NCI-H460 (cell line): ENCODE measurements around the gene ALDH1A3. TPM values are rescaled to one million over a fixed set of nuclear protein-coding genes. Genes with fewer than 3 reads are reported as not detected.

Source experiments
- DNase-seq: peaks from one replicate; pipeline ENCODE4 v3.0.0-alpha.2; 2016; ENCODE audit warnings: low read depth; ENCODE audit errors: extremely low read depth
- total RNA-seq: library from RNA; depleted of rRNA; stranded (reverse); fragments of >200 nt; shearing (Covaris generic); gene quantifications from 2 replicates; pipeline ENCODE4 v1.2.3, GENCODE V29; 2014

ALDH1A3 gene
- total RNA-seq, 1 experiment from 2014 or later, result 1.9 TPM

DNA sequence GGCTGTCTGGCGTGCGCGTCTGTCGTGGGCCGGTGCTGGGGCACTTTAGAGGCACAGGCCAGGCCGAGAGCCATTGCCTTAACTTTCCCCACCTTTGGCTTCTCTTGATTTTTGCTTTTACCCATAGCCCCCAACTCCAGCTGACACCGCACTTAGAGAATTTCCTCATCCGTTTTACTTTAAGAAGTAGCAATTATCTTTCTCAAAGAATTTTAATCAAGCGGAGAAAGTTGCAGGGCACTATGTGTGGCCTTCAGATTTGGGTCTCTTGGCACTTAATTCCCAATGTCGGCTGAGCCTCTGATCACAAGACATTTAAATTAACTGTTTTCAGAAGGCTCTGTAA, 1.2 kb downstream of the ALDH1A3 start:
- no peak for DNase-seq

DNA sequence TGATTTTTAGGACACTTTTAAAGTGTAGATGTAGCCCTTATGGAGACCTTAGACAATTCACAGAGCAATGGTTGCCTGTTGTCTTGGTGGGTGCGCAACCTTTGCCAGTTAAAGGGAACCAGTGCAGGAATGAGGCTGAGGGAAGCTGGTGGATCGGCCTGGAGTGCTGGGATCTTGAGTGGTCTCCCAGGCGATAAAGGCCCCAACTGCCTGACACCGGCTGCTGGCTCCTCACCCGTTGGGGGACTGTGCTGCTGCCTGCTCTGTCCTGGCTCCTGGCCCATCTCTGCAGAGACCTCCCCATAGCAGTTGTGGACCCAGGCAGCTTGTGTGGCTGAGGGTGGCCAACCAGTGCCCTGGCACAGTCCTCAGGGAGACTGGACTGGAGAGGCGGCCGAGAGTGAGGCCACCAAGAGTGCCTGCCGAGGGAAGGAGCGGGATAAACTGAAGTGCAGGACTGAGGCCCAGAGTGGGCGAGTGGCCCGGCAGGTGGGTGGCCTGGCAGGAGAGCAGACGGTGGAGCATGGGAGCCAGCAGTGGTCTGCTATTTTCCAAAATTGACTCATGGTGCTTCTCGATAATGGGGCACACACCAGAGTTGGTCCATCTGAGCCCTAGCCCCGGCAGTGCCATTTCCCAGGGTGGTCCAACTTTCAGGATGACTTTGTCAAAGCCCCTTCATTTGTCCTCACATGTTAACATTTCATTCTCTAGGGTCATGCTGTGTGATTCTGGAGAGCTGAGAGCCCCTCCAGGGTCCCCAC, 2.1 kb downstream of the ALDH1A3 start:
- DNase-seq, result no peak

DNA sequence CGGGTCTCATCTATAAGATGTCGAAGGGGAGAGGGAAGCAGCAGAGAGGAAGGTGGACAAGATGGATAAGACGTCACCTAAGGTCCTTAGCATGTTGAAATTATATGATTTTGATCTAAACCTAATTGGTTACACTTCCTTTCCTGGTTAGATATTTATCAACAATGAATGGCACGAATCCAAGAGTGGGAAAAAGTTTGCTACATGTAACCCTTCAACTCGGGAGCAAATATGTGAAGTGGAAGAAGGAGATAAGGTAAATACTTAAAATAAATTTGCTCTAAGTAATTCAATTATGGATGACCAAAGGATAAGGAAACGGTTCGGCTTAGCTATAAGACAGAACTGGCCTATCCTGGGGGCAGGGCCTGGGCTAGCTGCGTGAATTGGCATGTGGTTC, 5.5 kb downstream of the ALDH1A3 start:
- DNase-seq, result no peak

DNA sequence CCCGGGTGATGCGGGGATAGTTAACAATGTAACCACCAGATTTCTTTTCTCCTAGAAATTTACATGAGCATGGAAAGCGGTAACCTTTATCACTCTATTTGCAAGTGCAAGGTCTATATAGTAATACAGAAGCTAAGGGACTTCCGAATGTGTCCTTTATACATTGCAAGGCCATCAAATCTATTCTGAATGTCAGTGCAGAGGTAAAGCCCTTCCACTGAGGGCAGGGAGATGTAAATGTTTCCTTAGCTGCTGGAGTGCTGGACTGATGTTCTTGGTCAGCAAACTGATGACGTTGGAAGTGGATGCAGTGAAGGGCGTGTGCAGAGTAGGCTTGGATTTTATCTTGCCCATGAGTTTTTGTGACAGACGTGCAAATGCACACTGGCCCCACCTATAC, 6.2 kb downstream of the ALDH1A3 start:
- DNase-seq, result no peak

DNA sequence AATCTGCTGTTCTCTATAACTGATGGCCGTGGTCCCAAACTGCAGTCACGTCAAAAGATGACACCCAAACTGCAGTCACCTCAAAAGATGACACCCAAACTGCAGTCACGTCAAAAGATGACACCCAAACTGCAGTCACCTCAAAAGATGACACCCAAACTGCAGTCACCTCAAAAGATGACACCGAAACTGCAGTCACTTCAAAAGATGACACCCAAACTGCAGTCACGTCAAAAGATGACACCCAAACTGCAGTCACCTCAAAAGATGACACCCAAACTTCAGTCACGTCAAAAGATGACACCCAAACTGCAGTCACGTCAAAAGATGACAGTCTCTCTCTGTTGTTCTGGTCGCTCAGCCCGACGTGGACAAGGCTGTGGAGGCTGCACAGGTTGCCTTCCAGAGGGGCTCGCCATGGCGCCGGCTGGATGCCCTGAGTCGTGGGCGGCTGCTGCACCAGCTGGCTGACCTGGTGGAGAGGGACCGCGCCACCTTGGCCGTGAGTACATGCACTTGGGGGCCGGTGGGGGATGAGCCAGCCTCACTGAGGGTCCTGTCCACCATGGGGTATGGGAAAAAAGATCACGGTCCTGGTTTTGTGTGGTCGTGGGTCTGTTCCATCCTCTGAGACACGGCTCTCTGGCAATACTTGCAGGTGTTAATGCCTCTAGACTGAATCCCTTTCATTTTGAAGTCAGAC, 7.7 kb downstream of the ALDH1A3 start:
- no peak for DNase-seq

DNA sequence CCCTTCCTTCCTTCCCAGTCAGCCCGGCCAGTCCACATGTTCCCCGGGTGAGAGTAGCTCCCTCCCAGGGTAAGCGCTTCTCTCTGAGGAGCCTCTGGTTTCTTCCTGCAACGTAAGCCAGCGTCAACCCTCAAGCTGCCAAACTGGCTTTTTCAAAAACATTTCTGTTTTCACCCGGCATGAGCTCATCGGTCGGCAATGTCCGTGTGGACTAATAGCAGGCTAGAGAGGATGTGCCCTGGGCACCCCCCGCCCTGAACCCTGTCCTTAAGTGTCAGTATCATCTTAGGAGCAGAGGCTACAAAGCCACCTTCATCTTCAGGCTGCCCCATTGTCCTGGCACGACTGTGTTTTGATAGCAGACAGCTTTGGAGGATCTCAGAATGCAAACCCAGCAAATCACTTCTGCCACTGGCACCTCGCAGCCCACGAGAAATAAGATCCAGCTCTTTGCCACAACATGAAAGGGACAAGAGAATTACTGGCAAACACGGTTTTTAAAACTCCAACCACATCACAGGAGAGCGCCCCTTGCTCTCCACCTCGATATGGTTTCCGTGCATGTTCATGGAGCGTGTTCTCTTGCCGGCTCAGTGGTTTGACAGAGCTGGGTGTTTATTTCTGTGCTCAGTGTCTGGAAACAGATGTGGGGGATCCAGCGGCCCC, 9.9 kb downstream of the ALDH1A3 start:
- DNase-seq, result no peak

DNA sequence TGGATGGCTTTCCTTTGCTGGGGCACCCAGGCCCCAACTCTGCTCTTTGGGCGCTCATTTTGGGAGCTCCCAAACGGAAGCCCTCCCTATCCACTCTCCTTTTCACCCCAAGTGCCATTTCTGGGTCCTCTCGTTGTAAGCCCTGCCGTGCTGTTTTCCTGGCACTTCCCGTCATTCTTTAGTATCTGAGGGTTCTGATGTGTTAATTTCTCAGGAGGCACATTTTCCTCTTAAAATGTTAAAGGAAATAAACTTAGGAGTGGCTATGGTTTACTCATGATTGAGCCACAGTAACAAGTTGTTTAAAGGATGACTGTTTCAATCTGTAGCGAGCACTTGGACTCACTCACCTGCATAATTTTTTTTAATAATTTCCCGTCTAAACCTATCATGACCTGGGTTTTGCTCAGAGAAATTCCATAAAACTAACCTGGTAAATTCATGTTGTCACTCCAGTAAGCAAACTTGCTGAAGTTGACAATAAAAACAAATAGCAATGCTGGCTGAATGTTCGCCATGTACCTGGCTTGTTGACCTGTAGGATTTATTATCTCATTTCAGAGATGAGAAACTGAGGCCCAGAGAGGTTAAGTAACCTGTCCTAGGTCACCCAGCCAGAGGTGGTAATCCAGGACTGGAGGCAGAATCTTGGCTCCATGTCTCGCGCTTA, 10.6 kb downstream of the ALDH1A3 start:
- no peak for DNase-seq

DNA sequence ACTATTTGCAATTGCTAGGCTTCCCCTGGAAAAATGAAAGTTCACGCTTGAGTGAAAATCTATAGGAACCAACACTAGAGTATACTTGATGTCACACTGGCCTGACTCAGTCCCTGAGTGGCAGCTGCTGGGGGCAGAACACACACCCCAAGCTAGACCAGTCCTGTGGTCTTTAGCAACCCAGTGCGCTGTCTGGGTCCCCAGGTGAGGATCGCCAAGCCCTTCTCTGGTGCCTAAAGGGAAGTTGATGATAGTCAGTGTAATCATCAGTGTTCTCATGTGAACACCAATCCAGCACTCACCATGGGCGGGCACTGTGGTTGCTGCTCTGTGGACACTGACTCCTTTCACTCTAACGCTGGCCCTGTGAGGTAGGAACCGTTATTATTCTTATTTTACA, 11.2 kb downstream of the ALDH1A3 start:
- no peak for DNase-seq

DNA sequence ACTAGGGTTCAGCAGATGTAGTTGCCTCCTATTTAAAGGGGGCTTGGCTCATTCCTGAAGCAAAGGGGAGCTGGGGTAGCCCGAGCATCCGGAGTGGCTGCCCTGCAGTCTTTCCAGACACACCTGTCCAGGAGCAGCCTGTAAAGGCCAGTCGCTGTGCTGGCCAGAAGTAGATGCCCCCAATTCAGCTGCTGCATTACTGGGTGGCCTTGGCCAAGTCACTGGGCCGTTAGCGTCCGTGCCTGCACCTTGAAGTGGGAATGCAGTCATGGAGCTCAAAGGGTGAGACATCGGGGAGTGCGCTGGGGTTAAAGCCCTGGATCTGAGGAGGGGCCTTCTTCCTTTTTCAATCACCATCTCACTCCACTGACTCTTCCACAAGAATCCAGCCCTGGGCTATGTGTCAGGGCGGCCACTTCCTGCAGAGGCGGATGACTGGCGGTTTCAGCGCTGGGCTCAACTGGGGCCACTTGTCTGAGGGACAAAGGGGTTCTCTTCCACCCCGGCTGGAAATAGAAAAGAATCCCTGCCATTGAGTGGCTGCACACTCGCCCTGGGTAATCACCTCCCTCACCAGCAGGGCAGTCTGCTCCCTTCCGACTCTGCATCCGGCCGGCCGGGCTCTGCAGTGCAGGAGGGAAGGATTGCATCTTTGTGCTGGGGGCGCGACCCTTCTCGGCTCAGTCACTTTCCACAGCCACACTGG, 11.8 kb downstream of the ALDH1A3 start:
- no peak for DNase-seq

DNA sequence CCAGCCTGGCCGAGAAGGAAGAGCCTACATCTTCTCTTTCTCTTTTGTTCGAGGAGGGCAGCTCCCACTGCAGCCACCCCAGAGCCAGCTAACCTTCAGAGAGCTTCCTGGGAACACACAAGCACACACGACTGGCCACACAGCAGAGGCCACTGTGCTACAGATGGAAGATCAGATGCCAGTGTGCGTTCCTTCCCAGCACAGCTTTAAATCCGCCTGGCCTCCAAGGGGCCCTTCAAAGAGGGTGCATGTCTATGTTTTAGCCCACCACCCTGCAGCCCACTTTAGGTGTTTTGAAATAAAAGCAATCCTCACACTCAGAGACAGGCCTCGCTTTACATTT, 12.4 kb downstream of the ALDH1A3 start:
- DNase-seq, result no peak

DNA sequence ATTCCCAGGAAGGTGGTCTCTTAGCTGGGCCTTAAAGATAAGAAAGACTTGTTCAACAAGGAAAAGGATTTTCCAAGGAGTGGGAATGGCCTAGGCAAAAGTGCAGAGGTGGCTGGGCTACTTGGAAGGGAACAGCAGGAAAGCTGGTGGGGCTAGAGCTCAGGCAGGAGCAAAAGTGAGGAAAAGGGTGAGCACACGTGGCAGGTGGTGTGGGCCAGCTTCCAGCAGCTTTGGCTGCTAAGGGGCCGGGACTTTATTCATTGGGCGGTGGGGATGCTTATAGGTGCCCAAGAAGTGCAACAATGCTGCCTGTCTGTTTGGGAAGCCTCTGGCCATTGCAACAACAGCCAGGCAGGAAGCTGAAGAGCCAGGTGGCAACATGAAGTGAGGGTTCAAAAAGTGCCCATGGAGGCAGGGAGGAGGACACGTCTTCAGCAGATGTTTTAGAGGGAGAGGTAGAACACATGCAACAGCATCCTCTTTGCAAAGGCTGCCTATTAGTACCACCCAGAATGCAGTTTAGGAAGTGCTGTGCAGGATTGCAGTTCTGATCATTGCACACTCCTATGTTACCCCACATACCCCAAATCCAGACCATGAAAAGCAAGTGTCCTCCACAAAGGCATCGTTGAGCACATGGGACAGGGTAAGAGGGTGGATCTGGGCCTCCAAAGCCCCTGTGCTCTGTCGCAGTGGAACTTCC, 13.8 kb downstream of the ALDH1A3 start:
- no peak for DNase-seq

DNA sequence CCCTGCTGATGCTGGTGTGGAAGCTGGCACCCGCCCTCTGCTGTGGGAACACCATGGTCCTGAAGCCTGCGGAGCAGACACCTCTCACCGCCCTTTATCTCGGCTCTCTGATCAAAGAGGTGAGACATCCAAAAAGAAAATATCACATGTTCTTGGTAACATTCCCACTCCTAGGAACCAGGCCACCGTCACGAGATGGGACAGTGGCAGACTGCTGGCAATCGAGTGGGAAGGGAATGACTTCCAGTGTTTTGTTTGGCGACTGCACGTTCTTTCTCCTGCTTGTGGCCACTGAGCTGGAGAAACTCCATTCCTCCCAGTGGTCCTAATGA, 14.3 kb downstream of the ALDH1A3 start:
- no peak for DNase-seq

DNA sequence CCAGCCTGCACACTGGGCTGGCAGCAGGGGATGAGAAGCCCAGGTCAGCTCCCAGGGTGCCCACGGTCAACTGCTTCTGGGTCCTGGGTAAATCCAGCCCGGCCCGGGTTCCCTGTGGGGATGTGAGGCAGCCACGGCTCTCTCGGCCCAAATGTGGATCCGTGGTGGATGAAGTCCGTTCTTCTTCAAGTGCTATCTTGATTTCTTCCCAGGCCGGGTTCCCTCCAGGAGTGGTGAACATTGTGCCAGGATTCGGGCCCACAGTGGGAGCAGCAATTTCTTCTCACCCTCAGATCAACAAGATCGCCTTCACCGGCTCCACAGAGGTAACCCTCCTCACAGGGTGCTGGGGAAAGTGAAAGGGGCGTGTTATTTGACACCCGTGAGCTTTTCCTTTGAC, 16.1 kb downstream of the ALDH1A3 start:
- DNase-seq, result no peak

DNA sequence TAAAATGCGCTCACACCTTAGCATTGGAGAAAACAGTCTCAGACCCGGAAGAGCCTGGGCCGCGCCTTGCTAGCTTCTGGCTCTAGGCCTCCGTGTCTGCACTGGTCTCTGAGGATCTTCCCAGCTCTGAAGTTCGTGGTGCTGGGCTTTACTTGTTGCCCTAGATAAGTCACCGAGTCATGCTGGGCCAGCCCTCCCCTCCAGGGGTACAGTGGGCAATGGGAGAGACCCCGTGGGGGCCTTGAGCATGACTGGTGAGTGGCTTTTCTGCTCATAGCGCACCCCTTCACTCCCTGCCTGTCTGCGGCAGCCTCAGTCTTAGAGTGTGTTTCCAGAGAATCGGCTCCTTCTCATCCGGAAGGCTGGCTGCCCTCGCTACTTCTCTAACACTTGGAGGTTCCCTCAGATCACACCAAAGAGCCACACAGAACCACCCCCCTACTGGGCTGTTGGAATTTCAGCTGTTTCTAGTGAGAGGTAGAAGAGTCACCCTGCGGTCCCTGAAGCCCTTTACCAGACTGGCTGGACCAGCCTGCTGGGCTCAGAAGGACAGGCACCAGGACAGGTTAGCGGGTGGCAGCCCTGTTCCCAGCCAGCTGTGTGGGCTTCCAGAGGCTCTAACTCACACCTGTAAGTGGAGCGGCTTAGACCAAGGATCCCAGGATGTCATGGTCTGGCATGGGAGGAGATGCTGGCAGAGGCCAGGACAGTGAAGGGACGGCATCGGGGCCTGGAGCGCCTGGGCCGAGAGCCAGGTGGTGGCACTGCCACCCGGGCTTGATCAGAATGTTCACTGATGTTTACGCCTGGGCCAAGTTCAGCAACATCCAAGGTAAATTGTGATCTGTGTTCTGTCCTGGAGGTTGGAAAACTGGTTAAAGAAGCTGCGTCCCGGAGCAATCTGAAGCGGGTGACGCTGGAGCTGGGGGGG, 17.9 kb downstream of the ALDH1A3 start:
- DNase-seq, result no peak

DNA sequence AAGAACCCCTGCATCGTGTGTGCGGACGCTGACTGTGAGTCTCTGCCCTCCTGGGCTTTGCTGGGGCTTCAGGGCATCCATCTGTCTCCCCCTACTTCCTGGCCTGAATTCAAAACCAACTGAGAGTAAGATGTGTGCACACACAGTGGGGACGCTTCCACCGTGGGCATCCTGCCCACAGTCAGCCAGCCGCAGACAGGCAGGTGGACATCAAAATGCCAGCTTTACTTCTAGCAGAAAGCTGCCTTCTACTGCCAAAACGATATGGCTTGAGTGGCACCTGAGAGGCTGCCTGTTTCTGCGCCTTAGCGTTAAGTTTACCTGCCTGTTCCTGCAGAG, 18.5 kb downstream of the ALDH1A3 start:
- DNase-seq, result no peak

DNA sequence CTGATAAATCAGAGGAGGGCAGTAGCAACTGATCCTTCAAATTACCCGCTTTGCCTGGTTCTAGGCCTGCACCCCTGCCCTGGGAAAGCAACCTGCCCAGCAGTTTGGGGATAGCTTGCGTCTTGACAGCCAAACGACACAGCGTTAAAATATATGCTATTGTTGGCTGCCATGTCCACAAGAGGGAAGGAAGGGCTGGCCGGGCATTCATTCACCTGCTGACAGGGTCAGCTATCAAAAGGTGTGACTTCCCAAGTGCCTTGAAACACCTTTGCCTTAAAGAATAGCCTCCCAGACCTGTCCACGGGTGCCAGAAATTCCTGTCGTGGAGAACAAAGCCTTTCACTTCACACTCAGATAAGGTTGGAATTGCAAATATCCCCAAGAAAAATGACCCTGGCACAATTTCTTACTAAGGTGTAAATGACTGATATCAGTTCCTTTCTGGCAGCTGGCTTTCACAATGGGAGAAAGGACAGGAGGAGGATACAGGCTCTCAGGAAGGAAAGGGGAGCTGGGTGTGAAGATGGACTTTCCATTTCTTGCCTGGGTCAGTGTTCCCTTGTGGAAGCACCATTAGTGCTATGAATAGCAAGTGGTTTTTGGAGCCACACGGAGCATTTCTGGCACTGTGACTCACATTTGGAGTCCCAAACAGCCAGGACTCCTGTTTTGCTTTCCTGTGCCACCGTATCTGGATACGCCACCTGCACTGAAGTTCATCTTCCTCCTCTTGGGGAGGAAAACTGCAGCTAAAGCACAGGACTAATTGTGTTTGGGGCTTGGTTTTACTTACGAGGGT, 19.2 kb downstream of the ALDH1A3 start:
- no peak for DNase-seq

DNA sequence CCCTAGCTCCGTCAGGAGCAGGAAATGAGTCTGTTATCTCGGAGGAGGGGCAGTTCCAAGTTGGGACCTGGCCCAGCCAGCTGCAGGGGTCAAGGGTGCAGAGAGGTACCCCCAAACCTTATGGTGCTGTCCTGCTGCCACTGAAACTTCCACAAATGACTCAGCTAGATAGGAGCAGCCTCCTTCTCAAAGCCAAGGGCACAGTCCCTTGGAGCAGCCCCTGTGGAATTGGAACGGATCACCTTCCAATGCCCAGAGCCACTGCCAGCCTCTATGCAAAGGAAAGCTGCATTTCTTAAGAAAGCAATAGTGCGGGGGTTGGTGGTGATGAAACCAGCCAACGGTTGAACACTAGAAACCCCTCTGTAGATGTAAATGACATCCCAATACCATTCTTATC, 20.0 kb downstream of the ALDH1A3 start:
- no peak for DNase-seq

DNA sequence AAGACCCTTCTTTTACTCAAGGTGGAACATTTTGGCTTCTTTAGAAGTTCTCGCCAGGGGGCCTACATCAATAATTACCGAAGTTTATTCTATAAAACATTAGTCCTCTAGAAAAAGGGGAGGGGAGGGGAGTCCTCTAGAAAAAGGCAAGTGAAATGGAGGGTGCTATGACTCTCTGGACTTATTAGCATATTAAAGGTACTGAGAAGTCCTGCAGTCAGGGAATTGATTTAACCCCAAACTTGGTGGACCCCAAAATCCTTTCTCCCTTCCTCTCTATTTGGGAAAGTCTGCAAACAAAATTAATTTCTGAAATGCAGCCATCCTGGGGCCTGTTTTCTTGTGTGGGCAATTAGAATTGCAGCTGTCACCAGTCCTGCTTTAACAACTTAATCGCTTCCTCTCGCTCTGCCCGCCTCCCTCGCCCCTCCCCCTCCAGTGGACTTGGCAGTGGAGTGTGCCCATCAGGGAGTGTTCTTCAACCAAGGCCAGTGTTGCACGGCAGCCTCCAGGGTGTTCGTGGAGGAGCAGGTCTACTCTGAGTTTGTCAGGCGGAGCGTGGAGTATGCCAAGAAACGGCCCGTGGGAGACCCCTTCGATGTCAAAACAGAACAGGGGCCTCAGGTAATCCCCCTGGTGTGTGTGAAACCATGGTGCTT, 20.6 kb downstream of the ALDH1A3 start:
- DNase-seq, result no peak
